ENCODE results near the gene COG1. TPM values are rescaled to one million over a fixed set of nuclear protein-coding genes. Genes with fewer than 3 reads are reported as not detected.

Gene COG1
- total and polyA plus RNA-seq, 4 donors: 6.9 to 16.5 (median 12.0) TPM

- no peaks in the 10 kb centered on the region for H3K9me3 ChIP-seq (ENCODE audit: control insufficient read depth in 4 of 4, low read length in 3 of 4)
- H3K36me3 ChIP-seq (ENCODE audit: control insufficient read depth in 4 of 4, insufficient read depth in 3 of 4, low read depth in 1 of 4, low read length in 3 of 4): peaks cover 0 to 3% (median 0%) of the 10 kb centered on the region in 4 donors
- TF ChIP-seq GABPA (IDR thresholded peaks at IDR 0.05 in 1 of 2, conservative IDR thresholded peaks at IDR 0.05 in 1 of 2) (no peak), HNF4A (conservative IDR thresholded peaks at IDR 0.05) (no peak), NR2F2 (IDR thresholded peaks at IDR 0.05) (no peak), TAF1 (conservative IDR thresholded peaks at IDR 0.05) (no peak), FOXA1 (IDR thresholded peaks at IDR 0.05) (no peak), EGR1 (IDR thresholded peaks at IDR 0.05; ENCODE audit: low read depth in 2 of 2) (no peak), YY1 (IDR thresholded peaks at IDR 0.05) (no peak), RXRA (IDR thresholded peaks at IDR 0.05) (no peak), RAD21 (IDR thresholded peaks at IDR 0.05) (no peak), ZBTB33 (IDR thresholded peaks at IDR 0.05) (no peak), MAX (IDR thresholded peaks at IDR 0.05) (no peak), REST (IDR thresholded peaks at IDR 0.05) (no peak), JUND (IDR thresholded peaks at IDR 0.05) (no peak), ATF3 (IDR thresholded peaks at IDR 0.05) (no peak)
- no peak overlapping the region for H3K27ac ChIP-seq (ENCODE audit: low read depth in 1 of 2, low read length in 2 of 2)
- WGBS: 81% methylated on average over 3 of the region's 3 CpGs
- no peak overlapping the region for H3K4me3 ChIP-seq (ENCODE audit: low read depth in 1 of 3, low read length in 3 of 3)
- DNase-seq (ENCODE audit: low spot score): no peak
- H3K4me1 ChIP-seq (ENCODE audit: control insufficient read depth in 4 of 4, insufficient read depth in 4 of 4, low read length in 3 of 4): peaks cover 4 to 20% (median 11%) of the 10 kb centered on the region in 4 donors
- H3K9ac ChIP-seq (ENCODE audit: low read depth in 1 of 2, low read length in 2 of 2): no peak overlapping the region
- H3K27me3 ChIP-seq (ENCODE audit: control insufficient read depth in 4 of 4, insufficient read depth in 4 of 4, low read length in 3 of 4): no peaks in the 10 kb centered on the region
These were observed 34.5 kb downstream of the COG1 start for GRCh38 chr17:73227379-73227778.

DNA sequence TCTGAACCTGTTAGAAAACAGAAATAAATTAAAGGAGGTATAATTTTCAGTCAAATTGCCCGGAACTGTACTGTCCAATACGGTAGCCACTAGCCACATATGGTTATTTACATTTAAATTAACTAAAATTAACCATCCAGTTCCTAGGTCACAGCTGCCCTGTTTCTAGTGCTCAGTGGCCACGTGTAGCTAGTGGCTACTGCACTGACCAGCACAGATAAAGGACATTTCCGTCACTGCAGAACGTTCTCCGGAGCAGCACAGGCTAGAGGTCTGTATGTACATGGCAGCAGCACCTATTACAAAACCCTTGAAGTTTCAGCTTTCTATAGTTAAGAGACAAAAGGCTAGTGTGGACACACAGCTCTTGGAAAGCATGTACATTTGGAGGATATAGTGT lies 35.1 kb downstream of the COG1 start:
- no peak for DNase-seq (ENCODE audit: low spot score)
- Histone ChIP-seq H3K27ac (ENCODE audit: low read depth in 1 of 2, low read length in 2 of 2) (no peak overlapping the region), H3K4me1 (ENCODE audit: control insufficient read depth in 4 of 4, insufficient read depth in 4 of 4, low read length in 3 of 4) (peaks cover 4 to 21% (median 11%) of the 10 kb centered on the region in 4 donors), H3K27me3 (ENCODE audit: control insufficient read depth in 4 of 4, insufficient read depth in 4 of 4, low read length in 3 of 4) (no peaks in the 10 kb centered on the region), H3K4me3 (ENCODE audit: low read depth in 1 of 3, low read length in 3 of 3) (no peak overlapping the region), H3K9me3 (ENCODE audit: control insufficient read depth in 4 of 4, low read length in 3 of 4) (no peaks in the 10 kb centered on the region), H3K36me3 (ENCODE audit: control insufficient read depth in 4 of 4, insufficient read depth in 3 of 4, low read depth in 1 of 4, low read length in 3 of 4) (peaks cover 0 to 3% (median 0%) of the 10 kb centered on the region in 4 donors), H3K9ac (ENCODE audit: low read depth in 1 of 2, low read length in 2 of 2) (no peak overlapping the region)
- 74% methylated on average over 6 of the region's 6 CpGs for WGBS
- TF ChIP-seq RXRA (IDR thresholded peaks at IDR 0.05) (no peak), FOXA1 (IDR thresholded peaks at IDR 0.05) (no peak), FOXA2 (IDR thresholded peaks at IDR 0.05) (no peak), SP1 (IDR thresholded peaks at IDR 0.05) (no peak), HNF4A (conservative IDR thresholded peaks at IDR 0.05) (no peak), MAX (IDR thresholded peaks at IDR 0.05) (no peak), NR2F2 (IDR thresholded peaks at IDR 0.05) (no peak), GABPA (IDR thresholded peaks at IDR 0.05 in 1 of 2, conservative IDR thresholded peaks at IDR 0.05 in 1 of 2) (no peak), TAF1 (conservative IDR thresholded peaks at IDR 0.05) (no peak), HNF4G (IDR thresholded peaks at IDR 0.05) (no peak), RAD21 (IDR thresholded peaks at IDR 0.05) (no peak), JUND (IDR thresholded peaks at IDR 0.05) (no peak), CTCF (IDR thresholded peaks at IDR 0.05; ENCODE audit: low read depth, low read length, missing input control) (no peak), EGR1 (IDR thresholded peaks at IDR 0.05; ENCODE audit: low read depth in 2 of 2) (no peak), REST (IDR thresholded peaks at IDR 0.05) (no peak), YY1 (IDR thresholded peaks at IDR 0.05) (no peak), ATF3 (IDR thresholded peaks at IDR 0.05) (no peak)

Measured in liver (tissue), 9 donors.